ENCODE measurements around the gene ULK3. TPM values are rescaled to one million over a fixed set of nuclear protein-coding genes. Genes with fewer than 3 reads are reported as not detected.
A peak's percentile ranks its signal among the peaks of the same experiment; 100 is the strongest.

ULK3 gene
- total and polyA plus RNA-seq, 10 of the 15 experiments (the other 5 are each of a cell fraction or from before 2014, with no cell fraction given), result 0.64 to 38.8 (median 27.1) TPM

DNA sequence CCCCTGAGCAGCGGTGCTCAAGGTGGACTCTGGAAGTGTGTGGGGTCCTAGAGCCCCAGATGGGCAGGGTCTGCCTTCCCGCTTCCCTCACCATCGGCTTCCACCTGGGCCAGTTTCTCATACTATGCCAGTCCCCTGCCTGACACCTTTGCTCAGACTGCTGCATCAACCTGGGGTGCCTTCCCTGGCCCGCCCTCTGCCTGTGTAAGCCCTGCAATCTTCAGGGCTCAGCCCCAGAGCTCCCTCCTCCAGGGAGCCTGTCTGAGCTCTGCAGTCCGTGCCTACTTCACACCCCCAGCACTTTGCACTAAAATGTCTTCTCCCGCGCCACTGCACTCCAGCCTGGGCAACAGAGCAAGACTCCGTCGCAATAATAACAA lies 48.0 kb downstream of the ULK3 start:
- Histone ChIP-seq H3K27ac (ENCODE audit: control insufficient read depth, insufficient read depth) (no peak overlapping the region), H3K36me3 (ENCODE audit: control insufficient read depth in 2 of 2, insufficient read depth in 2 of 2, low read length in 1 of 2) (peaks cover 25 to 39% of the 10 kb centered on the region in 2 experiments; a peak in 3 of 4 replicates), H3K4me2 (ENCODE audit: control insufficient read depth, insufficient read depth) (no peak overlapping the region), H3K9ac (ENCODE audit: control insufficient read depth, insufficient read depth, low read length) (no peak overlapping the region), H3K9me3 (replicated peaks; ENCODE audit: control insufficient read depth, insufficient read depth, low read length) (no peaks in the 10 kb centered on the region), H4K20me1 (ENCODE audit: control insufficient read depth, insufficient read depth) (peaks cover 6% of the 10 kb centered on the region; the same call in 1 of the 2 replicates), H3K27me3 (replicated peaks in 1 of 2; ENCODE audit: control insufficient read depth in 2 of 2, insufficient read depth in 2 of 2, low read length in 1 of 2) (no peaks in the 10 kb centered on the region), H2AFZ (ENCODE audit: control insufficient read depth, low read depth, low read length) (no peak overlapping the region), H3K4me3 (no peak overlapping the region), H3K79me2 (ENCODE audit: control insufficient read depth, insufficient read depth, low read length) (peaks cover 86% of the 10 kb centered on the region), H3K4me1 (ENCODE audit: control insufficient read depth, insufficient read depth, low read length) (peaks cover 67% of the 10 kb centered on the region)
- no TSS peak for BruUV-seq (replicated peaks)
- POLR2A ChIA-PET, result interaction anchor here (14.2 kb wide), 1 partner anchor 18 kb away, joined by 602 read pairs; the partner anchor contains the start of gene CSK
- peak; percentile 15; the same call in 1 of the 2 replicates for TF ChIP-seq POLR2A (IDR thresholded peaks at IDR 0.05; ENCODE audit: low read depth, low read length)
- TF ChIP-seq, protein P1, sequence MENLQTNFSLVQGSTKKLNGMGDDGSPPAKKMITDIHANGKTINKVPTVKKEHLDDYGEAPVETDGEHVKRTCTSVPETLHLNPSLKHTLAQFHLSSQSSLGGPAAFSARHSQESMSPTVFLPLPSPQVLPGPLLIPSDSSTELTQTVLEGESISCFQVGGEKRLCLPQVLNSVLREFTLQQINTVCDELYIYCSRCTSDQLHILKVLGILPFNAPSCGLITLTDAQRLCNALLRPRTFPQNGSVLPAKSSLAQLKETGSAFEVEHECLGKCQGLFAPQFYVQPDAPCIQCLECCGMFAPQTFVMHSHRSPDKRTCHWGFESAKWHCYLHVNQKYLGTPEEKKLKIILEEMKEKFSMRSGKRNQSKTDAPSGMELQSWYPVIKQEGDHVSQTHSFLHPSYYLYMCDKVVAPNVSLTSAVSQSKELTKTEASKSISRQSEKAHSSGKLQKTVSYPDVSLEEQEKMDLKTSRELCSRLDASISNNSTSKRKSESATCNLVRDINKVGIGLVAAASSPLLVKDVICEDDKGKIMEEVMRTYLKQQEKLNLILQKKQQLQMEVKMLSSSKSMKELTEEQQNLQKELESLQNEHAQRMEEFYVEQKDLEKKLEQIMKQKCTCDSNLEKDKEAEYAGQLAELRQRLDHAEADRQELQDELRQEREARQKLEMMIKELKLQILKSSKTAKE (IDR thresholded peaks at IDR 0.05; ENCODE audit: low read depth, poor library complexity, severe bottlenecking), result no peak
- ATAC-seq (no peak), FAIRE-seq (no peak), DNase-seq (ENCODE audit: low read depth, low spot score) (no peak)
- RAD21 ChIA-PET (ENCODE audit: unreplicated experiment), result interaction anchor here (2.2 to 22.9 kb wide), 2 partner anchors 15 to 107 kb away, joined by 7 to 1186 read pairs; partner anchors contain the start of gene CSK
- WGBS (ENCODE audit: insufficient coverage, insufficient replicate concordance, low lambda C conversion rate, missing lambda C conversion rate), result 76% methylated on average over 9 of the region's 9 CpGs
- in situ Hi-C loops (cut with MboI), result no loop called here
- SMC1A ChIA-PET (ENCODE audit: uncharacterized antibody, unreplicated experiment), result interaction anchor here (2.2 to 15.7 kb wide), 3 partner anchors 6 to 18 kb away, joined by 7 to 811 read pairs (median 74); partner anchors contain the start of gene CSK
- intact Hi-C loops (cut with micrococcal nuclease; ENCODE audit: unreplicated experiment), result no loop called here
- CTCF ChIA-PET, result interaction anchor here (1.3 to 25.9 kb wide), 4 partner anchors 6 to 107 kb away, joined by 3 to 1288 read pairs (median 66); partner anchors contain the start of gene CSK

All from GM12878 (cell line).